Fibroblast of the aortic adventitia (primary cell): ENCODE data around the gene ATOH8. TPM values are rescaled to one million over a fixed set of nuclear protein-coding genes. Genes with fewer than 3 reads are reported as not detected.

ENCODE experiments used
- DNase-seq: peaks from one replicate; pipeline ENCODE4 v3.0.0-alpha.2; 2010; ENCODE audit warnings: low read depth
- H3K4me3 ChIP-seq: 2 replicates; pipeline ENCODE4 v1.5.1; 2011; ENCODE audit warnings: low read depth, mild to moderate bottlenecking, control low read depth, low read length, moderate library complexity
- total RNA-seq: library from RNA; depleted of rRNA; stranded (reverse); fragments of >200 nt; gene quantifications from 2 replicates; pipeline ENCODE4 v1.2.3, GENCODE V29; 2012; ENCODE audit warnings: low replicate concordance
- TF ChIP-seq, protein P1 (sequence below): IDR thresholded peaks from 2 replicates; pipeline ENCODE4 v1.5.1; 2011; ENCODE audit warnings: mild to moderate bottlenecking, low read length, control low read depth, inconsistent platforms; ENCODE audit not compliant: insufficient read depth

ATOH8 gene
- total RNA-seq, 1 donor = 17.0 TPM

DNA sequence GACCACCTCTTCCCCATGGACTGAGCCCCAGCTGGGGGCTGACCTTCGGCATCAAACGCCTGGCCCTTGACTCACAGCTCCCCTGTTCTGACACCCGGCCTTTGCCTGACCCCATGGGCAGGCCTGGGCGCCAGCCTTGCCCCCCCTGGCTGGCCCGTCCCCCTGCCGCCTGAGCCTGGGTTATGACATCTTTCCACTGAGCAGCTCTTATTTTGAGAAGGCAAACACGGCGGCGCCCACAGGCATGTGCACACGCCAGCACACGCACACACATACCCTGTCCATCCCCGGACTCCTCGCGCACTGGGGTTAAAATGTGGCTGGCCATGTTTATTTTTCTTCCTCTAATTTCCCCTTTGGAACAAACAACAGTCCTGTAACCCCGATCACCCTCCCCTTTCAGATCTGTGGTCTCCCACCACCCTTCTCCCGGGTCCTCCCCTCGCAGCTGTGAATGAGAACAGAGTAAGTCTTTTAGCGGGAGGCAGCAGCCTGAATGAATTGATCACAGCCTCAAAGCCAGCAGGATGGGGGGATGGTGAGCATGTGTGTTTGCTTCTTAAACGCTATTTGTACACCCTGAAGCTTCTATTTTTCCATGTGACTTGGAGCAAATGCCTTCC is 11.8 kb upstream of the ATOH8 start:
- H3K4me3 ChIP-seq = peak overlapping the region; percentile 19
- TF ChIP-seq, protein P1, sequence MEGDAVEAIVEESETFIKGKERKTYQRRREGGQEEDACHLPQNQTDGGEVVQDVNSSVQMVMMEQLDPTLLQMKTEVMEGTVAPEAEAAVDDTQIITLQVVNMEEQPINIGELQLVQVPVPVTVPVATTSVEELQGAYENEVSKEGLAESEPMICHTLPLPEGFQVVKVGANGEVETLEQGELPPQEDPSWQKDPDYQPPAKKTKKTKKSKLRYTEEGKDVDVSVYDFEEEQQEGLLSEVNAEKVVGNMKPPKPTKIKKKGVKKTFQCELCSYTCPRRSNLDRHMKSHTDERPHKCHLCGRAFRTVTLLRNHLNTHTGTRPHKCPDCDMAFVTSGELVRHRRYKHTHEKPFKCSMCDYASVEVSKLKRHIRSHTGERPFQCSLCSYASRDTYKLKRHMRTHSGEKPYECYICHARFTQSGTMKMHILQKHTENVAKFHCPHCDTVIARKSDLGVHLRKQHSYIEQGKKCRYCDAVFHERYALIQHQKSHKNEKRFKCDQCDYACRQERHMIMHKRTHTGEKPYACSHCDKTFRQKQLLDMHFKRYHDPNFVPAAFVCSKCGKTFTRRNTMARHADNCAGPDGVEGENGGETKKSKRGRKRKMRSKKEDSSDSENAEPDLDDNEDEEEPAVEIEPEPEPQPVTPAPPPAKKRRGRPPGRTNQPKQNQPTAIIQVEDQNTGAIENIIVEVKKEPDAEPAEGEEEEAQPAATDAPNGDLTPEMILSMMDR = no peak
- DNase-seq = peak; percentile 92

DNA sequence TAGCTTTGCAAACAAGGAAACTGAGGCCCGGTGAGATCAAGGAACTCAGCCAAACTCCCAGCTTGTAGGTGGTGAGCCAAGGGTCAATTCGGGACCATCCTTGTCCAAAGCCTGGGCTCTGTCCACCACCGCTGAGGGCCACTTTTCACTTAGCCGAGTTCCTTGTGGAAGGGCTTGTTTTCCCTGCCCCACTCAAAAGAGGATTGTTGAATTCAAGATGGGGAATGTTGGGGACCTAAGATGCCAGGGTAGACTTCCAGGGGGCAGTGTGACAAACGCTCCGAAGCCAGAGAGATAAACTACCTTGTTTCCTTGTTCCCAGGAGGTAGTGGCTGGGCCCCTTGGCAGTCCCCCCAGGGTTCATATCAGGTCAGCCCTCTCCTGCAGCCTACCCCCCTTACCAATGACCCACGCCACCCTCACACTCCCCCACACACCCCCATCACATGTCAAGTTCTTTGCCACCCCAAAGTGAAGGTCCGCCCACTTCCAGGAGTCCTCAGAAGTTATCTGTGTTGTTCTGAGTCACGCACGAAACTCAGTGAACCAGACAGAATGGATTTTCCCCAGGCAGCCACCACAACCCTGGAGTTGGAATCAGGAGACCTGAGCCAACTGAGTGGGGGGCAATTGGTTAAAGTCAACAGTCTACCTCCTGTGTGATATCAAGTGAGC is 10.3 kb upstream of the ATOH8 start:
- no peak overlapping the region for H3K4me3 ChIP-seq
- TF ChIP-seq, protein P1 = no peak
- DNase-seq = peak; percentile 78

DNA sequence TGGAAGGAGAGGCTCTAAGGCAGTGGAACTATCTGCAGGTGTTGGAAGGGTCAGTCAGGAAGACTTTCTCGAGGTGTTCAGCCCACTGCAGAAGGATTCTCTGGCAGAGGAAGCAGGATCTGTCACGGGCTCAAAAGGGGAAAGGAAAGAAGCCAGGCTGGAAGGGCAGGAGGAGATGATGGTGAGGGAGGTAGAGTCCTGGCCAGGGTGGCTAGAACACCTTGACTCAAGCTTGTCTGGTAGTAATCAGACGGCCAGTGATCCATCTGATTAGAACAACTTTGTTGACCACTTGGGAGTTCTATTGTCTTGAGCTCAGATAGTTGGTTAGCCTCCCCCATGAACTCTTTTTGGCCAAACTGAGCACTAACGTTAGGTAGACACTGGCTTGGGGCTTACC is 9.7 kb upstream of the ATOH8 start:
- H3K4me3 ChIP-seq = no peak overlapping the region
- no peak for DNase-seq
- TF ChIP-seq, protein P1 = no peak

DNA sequence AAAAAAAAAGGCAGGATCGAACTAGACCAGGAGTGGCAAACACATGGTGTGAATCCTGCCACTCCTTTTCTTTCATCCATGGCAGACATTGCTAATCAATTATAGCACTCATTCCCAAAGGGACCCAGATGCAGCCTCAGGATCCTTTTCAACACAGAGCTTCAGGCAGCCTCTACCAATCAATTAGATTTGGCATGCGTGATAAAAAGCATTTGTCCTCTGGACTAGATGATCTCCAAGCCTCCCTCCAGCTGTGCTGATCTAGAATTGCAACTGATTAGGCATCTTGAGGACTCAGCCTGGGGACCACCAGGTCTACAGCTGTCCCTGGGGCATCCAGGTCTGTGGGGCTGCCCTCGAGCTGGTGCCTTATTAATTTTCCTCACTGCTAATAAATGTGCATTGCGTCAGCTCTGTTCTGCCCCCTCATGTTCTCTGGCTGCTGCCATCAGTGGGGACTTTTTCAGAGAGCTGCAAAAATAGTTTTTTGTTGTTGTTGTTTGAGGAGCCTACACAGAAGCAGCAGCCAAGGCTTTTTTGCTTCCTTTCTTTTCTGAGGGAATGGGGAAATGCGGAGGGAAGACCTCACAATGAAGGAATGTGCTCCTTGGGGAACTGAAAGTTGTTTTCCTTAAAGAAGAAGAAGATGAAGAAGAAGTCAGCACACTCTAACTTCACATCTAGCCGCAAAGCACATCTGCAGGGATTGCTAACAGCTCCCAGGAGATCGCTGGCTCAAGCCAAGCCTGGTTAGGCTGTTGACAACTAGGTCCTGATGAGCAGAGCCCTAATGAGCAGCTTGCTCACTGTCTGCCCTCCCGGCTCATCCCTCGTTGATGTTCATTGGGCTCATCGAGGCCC is 8.8 kb upstream of the ATOH8 start:
- H3K4me3 ChIP-seq = peak overlapping the region; percentile 42
- TF ChIP-seq, protein P1 = no peak
- peak; percentile 89 for DNase-seq

DNA sequence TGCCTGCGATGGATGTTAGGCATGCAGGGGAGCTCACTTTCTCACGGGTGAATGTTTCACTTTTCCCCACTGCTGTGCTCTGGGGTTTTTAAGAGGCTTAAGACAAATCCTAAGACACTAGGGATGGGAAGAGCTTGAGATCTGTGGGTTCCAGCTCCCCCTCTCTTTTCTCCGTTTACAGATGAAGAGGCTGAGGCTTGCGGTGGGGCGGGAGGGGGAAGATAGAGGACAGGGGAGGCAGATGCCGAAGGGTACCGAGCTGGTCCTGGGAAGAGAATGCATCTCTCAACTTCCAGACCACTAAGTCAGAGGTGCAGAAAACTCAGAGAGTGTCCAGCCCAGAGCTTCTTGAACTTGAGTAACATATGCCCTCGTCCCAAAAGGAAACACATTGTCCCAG is 8.2 kb upstream of the ATOH8 start:
- no peak for DNase-seq
- H3K4me3 ChIP-seq = peak overlapping the region; percentile 36
- TF ChIP-seq, protein P1 = no peak

DNA sequence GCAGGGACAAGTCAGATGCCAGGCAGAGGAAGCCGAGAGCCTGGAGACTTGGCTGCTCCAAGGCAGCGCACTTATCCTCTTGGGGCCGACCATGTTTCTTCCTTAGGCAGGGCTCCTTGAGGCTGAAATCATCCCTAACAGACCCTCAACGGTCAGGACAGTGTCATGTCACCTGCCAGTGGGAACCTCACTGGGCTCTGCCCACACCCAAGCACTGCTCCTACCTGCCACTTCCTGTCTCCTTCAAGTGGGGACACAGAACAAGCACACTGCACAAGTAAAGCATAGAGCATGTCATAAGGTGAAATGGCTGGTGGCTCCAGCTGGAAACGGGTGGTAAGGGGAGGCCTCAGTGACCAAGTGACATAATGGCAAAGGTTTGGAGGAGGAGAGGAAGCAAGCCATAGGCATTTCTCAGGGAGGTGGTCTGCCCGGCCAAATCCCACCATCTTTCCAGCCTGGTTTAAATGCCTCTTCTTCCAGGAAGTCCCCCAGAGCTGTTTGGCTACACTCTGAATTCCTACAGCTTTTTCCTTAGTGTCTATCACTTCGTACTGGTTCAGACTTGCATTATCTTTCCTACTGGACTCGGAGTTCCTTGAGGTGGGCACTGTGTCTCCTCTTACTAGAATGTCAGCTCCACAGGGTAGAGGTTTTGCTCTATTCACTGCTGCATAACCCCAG is 7.3 kb upstream of the ATOH8 start:
- TF ChIP-seq, protein P1 = no peak
- DNase-seq = no peak
- H3K4me3 ChIP-seq = no peak overlapping the region
